Inflammatory macrophage (primary cell): ENCODE data around the gene NUBPL.

Experiments used
- DNase-seq, 2 donors: peaks; one replicate each; pipeline ENCODE4 v3.0.0-alpha.2; 2020 to 2022
- total RNA-seq, 18 experiments: gene quantifications; one replicate each; lab custom pipeline; 2026; ENCODE audit warnings: mixed read lengths in 6 of 18, inconsistent platforms in 2 of 18; lab: John Stamatoyannopoulos, UW

NUBPL gene, protein sequence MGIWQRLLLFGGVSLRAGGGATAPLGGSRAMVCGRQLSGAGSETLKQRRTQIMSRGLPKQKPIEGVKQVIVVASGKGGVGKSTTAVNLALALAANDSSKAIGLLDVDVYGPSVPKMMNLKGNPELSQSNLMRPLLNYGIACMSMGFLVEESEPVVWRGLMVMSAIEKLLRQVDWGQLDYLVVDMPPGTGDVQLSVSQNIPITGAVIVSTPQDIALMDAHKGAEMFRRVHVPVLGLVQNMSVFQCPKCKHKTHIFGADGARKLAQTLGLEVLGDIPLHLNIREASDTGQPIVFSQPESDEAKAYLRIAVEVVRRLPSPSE
- 3.5 to 16.3 (median 10.1) reads per million in 18 experiments for total RNA-seq

DNA sequence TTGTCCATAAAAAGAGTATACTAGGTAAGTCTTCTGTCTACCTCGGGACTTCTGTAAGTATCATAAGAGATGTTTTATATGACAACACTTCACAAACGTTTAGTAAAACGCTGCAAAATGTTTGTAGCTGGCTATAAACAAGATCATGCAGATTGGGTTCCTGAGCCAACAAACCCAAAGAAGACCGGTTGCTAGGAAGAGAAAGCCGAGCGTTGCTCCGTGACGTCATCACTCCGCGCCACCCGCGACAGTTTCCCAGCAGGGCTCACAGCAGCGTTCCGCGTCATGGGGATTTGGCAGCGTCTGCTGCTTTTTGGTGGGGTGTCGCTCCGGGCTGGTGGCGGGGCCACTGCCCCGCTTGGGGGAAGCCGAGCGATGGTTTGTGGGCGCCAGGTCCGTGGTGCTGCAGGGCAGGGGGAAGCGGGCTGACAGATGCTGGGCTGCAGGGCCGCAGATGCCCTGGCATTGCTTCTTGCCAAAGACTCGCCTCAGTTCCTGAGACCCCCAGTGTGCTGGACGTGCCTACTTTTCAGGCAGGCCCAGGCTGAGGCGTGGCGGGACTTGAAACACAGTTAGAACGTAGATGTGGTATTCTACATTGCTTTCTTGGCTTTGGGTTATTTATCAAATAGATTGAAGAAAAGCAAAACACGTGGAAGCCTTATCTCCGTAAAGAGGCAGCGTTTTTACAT, at the start of gene NUBPL:
NUBPL (plus strand) TSS at position 250 of the 692 bp plus-strand sequence; CDS start at position 286, 36 bp downstream.
- peak; percentile 96 to 98 for DNase-seq

DNA sequence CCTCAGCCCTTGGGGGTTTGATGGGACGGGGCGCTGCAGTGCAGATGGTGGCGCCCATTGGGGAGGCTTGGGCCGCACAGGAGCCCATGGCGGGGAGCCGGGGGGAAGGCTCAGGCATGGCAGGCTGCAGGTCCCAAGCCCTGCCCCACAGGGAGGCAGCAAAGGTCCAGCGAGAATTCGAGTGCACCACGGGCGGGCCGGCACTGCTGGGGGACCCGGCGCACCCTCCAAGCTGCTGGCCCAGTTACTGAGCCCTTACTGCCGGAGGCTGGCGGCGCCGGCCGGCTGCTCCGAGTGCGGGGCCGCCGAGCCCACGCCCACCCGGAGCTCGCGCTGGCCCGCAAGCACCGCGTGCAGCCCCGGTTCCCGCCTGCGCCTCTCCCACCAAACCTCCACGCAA, 34.1 kb upstream of the NUBPL start:
- DNase-seq = no peak

DNA sequence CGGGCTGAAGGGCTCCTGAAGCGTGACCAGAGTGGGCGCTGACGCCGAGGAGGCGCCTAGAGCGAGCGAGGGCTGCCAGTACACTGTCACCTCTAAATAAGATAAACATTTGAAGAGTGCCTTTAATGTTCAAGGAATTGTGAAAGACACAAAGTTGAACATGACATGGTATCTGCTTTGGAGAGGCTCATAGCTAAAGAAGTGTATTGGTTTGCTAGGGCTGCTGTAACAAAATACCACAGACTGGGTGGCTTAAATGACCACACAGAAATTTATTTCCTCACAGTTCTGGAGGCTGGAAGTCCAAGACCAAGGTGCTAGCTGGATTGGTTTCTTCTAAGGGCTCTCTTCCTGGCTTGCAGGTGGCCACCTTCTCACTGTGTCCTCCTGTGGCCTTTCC, 33.7 kb upstream of the NUBPL start:
- no peak for DNase-seq

DNA sequence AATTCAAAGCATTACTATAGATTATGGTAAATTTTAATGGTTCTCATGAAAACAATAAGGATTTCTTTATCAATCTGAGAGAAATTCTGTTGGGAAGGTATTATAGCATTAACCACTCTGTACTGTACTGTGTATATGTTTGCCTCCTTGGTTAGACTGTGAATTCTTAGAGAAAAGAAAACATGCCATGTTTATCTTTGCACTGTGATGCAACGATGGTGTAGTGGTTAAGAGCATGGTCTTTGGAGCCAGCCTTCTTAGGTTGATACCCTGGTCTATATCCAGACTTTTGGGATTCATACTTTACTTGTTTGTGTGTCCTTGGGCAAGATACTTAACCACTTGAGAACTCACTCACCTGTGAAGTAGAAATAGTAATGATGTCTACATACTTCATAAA, 32.2 kb upstream of the NUBPL start:
- no peak for DNase-seq

DNA sequence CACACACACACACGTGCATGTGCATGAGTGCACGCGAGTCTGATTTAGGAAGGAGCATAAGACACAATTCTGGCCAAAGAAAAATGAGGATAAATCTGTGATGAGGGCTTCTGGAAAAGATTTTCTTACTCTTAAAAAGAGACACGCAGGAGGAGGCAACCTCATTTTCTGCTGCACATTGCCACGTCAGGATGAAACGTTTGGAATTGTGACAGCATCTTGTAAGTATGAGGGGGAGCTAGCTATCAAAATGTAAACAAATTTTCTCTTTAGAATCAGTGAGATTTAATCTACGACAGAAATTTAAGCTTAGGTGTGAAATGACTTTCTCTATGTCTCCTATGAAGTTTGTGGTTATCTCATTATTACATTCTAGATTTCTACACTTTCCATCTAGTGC, 31.1 kb upstream of the NUBPL start:
- DNase-seq = no peak

DNA sequence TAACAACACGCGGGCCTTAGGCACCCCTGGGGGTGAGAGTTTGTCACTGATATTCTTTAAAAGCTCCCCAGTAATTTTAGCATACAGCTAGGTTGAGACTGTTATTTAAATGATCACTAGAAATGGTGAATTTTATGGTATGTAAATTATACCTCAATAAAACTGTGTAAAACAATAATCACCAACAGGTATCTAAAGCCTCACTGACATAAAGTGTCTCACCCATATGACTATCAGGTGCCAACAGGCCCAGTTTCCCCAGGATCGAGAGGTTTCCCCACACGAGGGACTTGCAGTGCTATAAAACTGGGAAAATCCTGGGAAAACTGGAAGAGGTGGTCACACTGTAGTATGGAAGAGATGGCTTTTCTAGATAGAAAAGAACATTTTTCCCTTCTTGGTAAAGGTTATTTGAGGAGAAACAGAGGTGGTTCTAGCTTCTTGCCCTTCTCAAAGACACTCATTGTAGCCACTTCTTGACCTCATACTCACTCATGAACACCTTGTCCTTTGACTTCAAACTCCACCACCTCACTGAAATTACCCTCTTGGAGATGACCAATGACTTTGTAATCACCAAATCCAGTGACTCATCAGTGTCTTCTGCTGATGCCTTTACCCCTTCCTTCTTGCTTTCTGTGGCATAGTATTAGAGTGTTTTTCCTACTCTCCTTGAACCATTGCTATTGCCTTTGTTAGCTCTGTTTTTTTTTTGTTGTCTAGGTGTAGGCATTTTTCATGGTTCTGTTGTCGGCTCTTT, 24.8 kb upstream of the NUBPL start:
- no peak for DNase-seq

DNA sequence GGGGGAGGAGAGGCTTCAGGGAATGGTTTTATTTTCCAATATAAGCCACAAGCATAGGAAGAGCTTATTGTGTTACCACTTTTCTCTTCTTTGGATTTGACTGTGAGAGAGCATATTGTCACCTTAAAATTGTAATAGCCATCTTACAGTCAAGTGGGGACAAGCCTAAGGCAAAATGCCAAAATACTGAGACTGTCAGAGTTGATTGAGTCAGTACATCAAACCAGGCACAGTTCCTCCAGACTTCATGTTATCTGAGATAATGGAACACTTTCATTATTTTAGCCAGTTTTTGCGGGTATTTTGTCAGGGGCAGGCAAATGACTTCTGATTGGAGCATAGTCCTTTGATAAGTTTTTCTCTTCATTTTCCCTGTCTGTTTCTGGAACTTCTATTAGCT, 19.5 kb upstream of the NUBPL start:
- no peak for DNase-seq

DNA sequence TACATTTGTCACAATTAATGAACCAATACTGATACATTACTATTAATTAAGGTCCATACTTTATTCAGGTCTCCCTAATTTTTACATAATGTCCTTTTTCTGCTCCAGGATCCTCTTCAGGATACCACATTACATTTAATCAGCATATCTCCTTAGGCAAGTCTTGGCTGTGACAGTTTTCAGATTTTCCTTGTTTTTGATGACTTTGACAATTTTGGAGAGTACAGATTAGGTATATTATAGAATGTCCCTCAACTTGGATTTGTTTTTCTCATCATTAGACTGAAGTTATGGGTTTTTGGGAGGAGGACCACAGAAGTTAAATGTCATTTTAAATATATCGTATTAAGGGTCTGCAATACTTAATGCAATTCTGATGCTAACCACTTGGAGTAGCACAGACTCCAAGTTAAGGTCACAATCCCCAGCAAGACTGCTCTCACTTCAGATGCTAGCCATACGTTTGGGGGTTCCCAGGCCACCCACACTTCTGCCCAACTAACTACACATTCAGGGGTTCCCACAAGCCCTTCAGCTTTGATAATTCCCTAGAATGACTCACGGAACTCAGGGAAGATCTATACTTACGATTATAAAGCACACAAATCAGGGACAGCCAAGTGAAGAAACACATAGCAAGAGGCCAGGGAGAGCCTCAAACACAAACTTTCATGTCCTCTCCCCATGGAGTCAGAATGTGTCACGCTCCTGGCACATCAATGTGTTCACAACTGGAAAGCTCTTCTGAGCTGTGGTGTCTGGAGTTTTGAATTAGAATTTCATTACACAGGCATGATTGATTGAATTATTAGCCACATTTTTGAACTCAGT, 17.0 kb upstream of the NUBPL start:
- DNase-seq = no peak

DNA sequence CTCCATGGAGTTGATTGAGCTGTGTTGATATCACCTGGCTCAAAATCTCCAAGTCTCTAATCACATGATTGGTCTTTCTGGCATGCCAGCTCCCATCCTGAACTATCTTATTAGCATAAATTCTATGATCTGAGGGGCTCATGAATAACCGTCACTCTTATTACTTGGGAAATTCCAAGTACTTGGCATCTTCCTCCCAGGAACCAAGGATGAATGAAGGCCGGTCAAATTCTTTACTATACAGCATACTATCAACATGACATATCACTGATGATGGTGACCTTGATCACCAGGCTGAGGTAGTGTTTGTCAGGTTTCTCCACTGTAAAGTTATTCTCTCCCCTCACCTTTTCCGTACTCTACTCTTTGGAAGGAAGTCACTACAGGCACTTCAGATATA, 16.4 kb upstream of the NUBPL start:
- no peak for DNase-seq

DNA sequence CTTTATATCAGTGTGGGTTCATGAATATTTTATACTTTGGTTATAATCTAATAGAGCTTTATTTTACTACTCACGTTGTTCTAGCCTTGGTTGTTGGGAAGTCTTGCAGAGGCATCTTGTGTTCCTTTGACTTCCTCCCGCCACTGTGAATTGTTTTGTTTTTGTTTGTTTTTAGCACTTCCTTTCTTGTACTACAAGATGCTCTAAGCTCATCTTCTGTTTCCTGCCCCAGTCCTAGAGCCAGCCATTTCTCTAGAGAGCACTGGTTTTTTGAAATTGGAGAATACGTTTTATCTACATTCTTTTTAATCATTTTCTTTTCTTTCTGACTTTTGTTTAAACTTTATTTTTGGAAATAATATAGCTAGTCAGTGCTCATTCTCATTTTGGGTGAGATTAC, 15.9 kb upstream of the NUBPL start:
- DNase-seq = no peak

DNA sequence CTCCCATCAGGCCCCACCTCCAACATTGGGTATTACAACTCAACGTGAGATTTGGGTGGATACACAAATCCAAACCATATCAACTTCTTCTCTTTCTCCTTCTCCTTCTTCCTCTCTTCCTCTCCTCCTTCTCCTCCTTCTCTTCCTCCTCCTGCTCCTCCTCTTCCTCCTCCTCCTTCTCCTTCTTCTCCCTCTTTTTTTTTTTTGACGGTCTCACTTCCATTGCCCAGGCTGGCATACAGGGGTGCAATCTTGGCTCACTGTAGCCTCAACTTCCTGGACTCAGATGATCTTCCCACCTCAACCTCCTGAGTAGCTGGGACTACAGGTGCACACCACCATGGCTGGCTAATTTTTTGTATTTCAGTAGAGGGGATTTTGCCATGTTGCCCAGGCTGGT, 11.4 kb upstream of the NUBPL start:
- no peak for DNase-seq

DNA sequence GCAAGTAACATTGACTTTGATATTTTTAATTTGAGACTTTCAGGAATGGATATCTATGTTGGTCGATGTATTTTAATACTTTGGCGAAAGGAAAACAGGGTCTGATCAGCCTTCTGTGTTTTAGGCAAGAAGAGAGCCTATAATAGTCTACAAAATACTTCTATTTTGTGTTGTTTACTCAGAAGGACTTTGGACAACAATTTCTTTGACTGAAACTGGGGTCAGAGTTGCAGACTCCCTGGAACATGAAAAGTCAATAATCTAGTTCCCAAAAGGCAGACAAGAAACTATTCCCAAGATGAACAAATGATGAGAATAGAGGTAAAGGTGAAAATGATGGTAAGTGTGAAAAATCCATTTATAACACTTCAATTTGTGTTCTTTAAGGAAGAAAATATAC, 10.6 kb upstream of the NUBPL start:
- no peak for DNase-seq

DNA sequence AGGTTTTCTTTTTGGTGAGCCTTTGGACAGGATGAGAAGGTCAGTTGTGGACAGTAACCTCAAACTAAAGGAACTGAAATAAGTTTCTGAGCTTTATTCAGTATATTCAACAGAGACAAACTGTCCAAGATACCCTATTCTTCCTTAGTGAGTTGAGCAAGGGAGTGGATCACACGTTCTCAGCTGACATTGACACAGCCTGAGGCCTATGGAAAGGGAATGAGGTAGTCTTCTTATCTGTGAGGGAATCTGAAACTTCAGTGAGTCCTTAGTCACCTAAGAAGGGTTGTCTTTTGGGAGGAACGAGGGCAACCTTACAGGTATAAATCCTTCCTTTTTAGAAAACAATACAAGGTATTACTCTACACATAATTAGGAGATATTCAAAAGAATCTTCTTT, 5.0 kb upstream of the NUBPL start:
- peak in 1 of 2 donors; percentile 44 for DNase-seq

DNA sequence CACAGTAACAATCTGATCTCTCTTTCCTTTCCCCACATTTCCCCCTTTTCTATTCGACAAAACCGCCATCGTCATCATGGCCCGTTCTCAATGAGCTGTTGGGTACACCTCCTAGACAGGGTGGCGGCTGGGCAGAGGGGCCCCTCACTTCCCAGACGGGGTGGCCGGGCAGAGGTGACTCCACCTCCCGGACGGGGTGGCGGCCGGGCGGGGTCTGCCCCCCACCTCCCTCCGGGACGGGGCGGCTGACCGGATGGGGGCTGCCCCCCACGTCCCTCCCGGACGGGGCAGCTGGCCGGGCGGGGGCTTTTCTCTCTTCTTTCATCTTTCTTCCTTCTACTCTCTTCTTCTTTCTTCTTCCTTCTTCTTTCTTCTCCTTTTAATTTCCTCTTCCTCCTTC, 1.3 kb upstream of the NUBPL start:
- DNase-seq = no peak

DNA sequence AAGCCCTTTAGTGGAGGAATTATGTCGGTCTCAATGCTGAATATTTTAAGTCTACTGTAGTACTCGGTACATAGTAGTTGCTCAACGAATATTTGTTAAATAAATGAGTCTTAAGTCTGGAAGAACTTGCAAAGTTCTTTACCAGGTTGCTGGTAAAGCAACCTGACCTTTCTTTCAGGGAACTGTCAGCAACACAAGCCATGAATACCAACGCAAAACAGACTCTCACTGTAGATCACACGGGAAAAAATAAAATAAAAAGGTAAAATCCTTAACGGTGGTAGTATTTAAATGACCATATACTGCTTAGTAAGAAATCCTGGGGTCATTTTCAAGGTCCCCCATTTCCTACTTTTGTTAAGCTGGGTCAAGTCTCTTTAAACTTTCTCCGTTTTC, 447 bp upstream of the NUBPL start:
- no peak for DNase-seq

DNA sequence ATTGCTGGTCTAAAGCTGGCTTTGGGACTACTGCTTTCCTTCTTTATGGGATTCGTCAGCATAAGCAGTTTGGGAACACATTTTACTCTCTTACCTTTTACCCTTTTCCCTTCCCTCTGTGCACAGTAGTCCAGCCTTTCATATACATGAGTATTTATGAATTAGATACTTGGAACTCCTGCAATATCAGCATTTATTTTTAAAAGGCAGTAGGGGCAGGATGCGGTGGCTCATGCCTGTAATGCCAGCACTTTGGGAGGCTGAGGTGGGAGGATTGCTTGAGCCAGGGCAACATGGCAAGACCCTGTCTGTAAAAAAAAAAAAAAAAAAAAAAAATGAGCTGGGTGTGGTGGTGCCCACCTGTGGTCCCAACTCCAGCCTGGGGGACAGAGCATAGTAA, 3.0 kb downstream of the NUBPL start:
- no peak for DNase-seq

DNA sequence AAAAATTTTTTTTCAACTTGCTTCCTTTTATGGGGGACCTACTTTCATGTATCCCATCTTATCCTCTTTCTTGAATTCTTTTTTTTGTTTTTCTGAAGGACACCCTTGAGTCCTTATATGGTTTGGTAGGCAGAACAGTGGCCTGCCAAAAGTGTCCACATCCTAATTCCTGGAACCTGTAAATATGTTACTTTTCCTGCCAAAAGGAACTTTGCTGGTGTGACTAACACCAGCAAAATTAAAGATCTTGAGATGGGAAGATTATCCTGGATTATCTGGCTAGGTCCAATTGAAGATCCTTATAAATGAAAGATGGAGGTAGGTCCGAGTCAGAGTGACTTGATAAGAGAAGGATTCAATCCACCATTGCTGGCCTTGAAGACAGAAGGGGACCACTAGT, 5.3 kb downstream of the NUBPL start:
- DNase-seq = no peak

DNA sequence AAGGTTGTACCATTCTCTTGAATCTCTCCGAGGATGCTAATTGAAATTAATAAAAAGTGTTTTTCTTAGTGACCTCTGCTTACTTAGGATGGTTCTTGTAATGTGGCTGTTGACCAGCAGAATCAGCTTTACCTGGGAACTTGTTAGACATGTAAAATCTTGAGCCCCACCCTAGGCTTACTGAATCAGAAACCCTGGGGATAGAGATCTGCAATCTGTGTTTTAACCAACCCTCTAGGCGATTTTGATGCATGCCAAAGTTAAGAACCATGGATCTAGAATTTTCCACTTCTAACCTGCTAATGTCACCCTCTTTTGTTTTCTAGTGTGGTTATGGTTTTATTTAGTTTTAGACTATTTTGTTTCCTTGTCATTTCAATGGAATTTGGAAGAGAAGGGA, 6.5 kb downstream of the NUBPL start:
- no peak for DNase-seq

DNA sequence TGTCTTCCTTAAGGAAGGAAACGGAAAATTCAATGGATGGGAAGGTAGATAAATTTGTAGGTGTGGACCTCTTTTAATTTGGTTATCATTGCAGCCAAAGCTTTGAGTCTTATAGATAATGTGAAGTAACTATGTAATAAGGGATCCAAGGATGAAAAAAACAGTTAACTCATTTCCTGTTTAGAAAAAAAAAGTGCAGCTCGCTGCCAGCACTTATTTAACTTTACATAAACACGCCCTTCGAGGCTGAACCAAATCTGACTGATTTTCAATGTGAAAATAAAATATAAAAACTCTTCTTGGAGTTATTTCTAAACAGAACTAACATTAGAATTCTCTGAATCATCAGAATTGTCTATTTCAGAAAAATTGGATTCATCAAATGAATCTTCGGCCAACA, 7.0 kb downstream of the NUBPL start:
- DNase-seq = no peak

DNA sequence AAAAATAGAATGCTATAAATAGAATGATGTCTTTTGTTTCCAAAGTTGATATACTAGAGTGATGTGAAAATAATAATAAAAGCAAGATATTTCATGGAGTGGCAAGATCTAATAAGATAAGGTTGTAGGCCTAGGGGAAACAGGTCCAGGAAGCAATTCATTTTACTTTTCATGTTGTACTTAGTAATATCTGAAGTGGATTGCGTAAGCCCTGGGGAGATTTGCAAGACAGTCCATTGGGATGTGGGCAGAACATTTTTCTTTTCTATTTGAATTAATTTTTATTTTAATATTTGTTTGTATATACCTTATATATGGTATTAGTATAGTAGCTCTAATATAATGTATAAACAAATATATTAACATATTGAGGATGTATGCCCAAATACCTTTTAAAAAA, 7.5 kb downstream of the NUBPL start:
- DNase-seq = peak in 1 of 2 donors; percentile 23

DNA sequence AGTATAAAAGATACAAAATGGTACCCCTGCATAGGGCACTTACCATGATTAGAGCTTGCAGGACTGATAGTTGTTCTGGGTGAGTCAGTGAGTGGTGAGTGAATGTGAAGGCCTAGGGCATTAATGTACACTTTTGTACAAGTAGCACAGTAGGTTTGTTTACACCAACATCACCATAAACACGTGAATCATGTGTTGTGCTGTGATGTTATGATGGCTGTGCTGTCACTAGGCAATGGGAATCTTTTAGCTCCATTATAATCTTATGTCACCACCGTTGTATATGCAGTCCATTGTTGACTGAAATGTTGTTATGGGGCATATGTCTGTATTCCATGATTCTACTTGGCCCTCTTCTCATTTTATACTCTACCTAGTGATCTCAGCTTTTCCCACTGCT, 11.8 kb downstream of the NUBPL start:
- DNase-seq = no peak

DNA sequence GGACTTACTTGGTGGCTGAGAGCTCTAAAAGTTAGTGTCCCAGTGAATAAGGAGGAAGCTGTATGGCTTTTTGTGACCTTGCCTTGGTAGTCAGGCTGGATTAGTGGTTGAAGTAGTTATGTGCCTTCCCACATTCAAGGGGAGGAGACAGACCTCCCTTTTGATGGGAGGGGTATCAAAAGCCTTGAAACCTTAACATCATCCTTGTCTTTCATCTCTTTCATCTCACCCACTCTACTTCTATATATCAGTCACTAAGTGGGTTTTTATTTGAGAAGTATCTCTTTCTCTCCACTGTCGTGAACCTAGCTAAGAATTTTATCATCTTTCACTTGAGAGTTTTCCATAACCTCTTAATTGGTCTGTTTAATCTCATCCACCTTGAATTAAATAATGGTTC, 15.7 kb downstream of the NUBPL start:
- DNase-seq = no peak

DNA sequence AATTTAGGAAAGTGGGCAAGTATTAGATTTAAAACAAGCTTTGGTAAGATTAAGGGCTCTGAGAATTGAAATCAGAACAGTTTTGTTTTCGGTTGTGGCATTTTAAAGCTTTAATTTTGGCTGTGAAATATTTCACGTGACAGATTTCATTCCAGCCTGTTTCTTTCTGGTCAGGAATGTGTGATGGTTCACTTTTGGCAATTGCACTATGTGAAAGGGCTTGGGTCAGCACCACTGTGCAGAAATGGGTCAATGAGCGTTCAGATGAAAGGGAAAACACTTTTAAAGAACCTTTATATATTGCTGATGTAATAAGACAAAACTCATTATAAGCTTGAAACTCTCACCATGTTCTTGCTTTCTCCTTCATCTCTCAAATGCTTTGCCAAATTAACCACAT, 17.1 kb downstream of the NUBPL start:
- no peak for DNase-seq
